ENCODE data around the gene METTL22. TPM values are rescaled to one million over a fixed set of nuclear protein-coding genes. Genes with fewer than 3 reads are reported as not detected.

Gene METTL22
- total RNA-seq, 4 donors from 2014 or later = 20.2 to 70.3 (median 45.4) TPM

DNA sequence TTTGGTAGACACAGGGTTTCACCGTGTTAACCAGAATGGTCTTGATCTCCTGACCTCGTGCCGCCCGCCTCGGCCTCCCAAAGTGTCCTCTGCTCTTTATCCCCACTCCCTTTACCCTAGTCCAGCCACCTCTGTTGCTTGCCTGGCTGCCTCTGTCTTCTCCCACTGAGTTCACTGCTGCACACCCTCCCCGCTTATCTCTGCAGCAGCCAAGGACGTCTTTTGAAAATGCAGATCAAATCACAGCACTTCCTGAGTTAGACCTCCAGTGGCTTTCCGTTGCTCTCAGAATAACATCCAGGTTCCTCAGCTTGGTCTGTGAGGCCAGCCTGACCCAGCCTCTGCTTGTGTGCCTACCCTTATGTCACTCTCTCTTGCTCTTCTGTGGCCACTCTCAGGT is 5.4 kb downstream of the METTL22 start:
- H3K4me3 ChIP-seq = no peak overlapping the region
- no peaks in the 10 kb centered on the region for H3K36me3 ChIP-seq
- TF ChIP-seq, protein P1, sequence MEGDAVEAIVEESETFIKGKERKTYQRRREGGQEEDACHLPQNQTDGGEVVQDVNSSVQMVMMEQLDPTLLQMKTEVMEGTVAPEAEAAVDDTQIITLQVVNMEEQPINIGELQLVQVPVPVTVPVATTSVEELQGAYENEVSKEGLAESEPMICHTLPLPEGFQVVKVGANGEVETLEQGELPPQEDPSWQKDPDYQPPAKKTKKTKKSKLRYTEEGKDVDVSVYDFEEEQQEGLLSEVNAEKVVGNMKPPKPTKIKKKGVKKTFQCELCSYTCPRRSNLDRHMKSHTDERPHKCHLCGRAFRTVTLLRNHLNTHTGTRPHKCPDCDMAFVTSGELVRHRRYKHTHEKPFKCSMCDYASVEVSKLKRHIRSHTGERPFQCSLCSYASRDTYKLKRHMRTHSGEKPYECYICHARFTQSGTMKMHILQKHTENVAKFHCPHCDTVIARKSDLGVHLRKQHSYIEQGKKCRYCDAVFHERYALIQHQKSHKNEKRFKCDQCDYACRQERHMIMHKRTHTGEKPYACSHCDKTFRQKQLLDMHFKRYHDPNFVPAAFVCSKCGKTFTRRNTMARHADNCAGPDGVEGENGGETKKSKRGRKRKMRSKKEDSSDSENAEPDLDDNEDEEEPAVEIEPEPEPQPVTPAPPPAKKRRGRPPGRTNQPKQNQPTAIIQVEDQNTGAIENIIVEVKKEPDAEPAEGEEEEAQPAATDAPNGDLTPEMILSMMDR (IDR thresholded peaks at IDR 0.05) = no peak
- no peak for TF ChIP-seq POLR2A (IDR thresholded peaks at IDR 0.05)

DNA sequence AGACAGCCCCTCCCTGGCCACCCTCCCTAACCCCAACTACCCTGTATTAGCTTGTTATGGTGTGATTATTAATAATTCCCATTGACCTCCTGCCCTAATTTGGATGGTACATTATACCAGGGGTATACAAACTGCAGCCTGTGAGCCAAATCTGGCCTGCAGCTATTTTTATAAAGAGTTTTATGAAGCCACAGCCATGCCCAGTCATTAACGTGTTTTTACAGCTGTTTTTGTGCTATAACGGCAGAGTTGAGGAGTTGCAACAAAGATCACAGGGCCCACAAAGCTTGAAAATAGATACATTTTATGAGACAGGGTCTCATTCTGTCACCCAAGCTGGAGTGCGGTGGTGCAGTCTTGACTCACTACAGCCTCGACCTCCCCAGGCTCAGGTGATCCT is 6.0 kb downstream of the METTL22 start:
- Histone ChIP-seq H3K27ac (no peak overlapping the region), H3K4me3 (no peak overlapping the region), H3K4me1 (no peaks in the 10 kb centered on the region), H3K9me3 (no peaks in the 10 kb centered on the region), H3K36me3 (no peaks in the 10 kb centered on the region), H3K27me3 (no peaks in the 10 kb centered on the region)
- DNase-seq = no peak
- intact Hi-C loops (cut with DNase I; ENCODE audit: low total_unique reads) = no loop called here
- TF ChIP-seq POLR2A (IDR thresholded peaks at IDR 0.05) = no peak
- TF ChIP-seq, protein P1 (IDR thresholded peaks at IDR 0.05) = no peak

More for the DNA sequence above, 5.4 kb downstream of the METTL22 start:
- DNase-seq = no peak
- H3K9me3 ChIP-seq = no peaks in the 10 kb centered on the region
- intact Hi-C loops (cut with DNase I; ENCODE audit: low total_unique reads) = no loop called here
- H3K27me3 ChIP-seq = no peaks in the 10 kb centered on the region
- no peaks in the 10 kb centered on the region for H3K4me1 ChIP-seq
- H3K27ac ChIP-seq = no peak overlapping the region

DNA sequence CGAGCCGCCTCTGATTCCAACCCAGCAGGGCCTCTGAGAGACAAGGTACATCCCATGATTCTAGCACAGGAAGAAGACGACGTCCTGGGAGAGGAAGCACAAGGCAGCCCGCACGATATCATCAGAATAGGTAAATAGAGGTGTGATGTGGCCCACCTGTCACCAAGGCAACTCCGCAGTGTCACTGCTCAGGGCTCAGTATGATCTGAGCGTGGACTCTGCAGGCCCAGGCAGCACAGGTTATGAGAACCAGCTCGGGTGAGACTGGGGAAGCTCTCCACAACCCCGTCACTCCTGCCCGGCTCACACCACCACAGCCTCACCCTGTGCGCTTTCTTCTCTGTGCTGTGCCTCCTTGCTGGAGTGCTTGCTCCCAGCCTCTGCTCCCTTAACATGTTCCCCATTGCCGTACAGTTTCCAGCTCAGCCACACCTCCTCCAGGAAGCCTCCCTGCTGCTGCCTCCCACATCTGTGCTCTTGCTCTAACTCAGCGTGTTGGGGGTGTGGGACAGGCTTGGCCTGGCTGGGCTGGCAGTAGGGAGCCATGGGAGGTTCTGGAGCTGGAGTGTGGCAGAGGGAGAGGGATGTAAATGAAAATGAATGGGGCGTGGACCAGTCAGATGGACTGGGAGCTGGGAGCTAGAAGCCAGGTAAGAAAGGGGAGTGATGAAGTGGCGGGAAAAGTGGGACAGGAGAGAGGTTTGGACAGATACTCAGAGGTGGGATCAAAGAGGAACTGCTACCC is 7.7 kb downstream of the METTL22 start:
- Histone ChIP-seq H3K4me1 (no peaks in the 10 kb centered on the region), H3K27ac (no peak overlapping the region), H3K9me3 (no peaks in the 10 kb centered on the region), H3K36me3 (no peaks in the 10 kb centered on the region), H3K4me3 (no peak overlapping the region), H3K27me3 (no peaks in the 10 kb centered on the region)
- intact Hi-C loops (cut with DNase I; ENCODE audit: low total_unique reads) = no loop called here
- TF ChIP-seq POLR2A (IDR thresholded peaks at IDR 0.05) = no peak
- TF ChIP-seq, protein P1 (IDR thresholded peaks at IDR 0.05) = no peak
- DNase-seq = no peak

DNA sequence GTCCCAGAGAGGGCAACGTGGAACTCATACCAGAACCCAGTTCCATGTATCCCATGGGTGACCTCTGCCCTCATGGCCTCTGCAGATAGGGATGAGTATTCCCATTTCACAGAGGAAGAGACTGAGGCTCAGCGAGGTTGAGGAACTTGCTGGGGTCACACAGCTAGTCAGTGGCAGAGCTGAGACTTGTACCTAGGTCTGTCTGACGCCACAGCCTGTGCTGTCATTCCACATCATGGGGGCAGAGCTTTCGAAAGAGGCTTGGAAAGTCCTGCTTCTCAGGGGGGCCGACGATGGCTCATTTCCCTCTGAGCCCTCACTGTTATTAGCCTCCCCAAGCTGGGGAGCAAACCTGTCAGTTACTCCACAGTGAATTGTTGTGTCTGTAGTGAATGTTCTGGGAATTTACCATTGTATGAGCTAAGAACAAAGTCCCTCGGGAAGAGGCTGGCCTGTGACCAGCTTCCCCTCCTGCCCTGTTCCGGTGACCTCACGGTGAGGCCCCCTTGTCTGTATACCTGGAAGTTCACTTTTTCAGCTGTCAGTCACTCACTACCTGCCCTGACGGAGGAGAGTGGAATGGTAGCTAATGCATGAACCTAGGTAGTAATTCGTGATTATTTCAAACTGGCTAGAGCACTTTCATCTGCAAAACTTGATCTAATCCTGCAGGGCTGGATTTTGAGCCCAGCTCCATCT is 8.9 kb downstream of the METTL22 start:
- Histone ChIP-seq H3K4me1 (no peaks in the 10 kb centered on the region), H3K27me3 (no peaks in the 10 kb centered on the region), H3K4me3 (no peak overlapping the region), H3K36me3 (no peaks in the 10 kb centered on the region), H3K27ac (no peak overlapping the region), H3K9me3 (no peaks in the 10 kb centered on the region)
- DNase-seq = no peak
- intact Hi-C loops (cut with DNase I; ENCODE audit: low total_unique reads) = no loop called here
- no peak for TF ChIP-seq POLR2A (IDR thresholded peaks at IDR 0.05)
- TF ChIP-seq, protein P1 (IDR thresholded peaks at IDR 0.05) = no peak

DNA sequence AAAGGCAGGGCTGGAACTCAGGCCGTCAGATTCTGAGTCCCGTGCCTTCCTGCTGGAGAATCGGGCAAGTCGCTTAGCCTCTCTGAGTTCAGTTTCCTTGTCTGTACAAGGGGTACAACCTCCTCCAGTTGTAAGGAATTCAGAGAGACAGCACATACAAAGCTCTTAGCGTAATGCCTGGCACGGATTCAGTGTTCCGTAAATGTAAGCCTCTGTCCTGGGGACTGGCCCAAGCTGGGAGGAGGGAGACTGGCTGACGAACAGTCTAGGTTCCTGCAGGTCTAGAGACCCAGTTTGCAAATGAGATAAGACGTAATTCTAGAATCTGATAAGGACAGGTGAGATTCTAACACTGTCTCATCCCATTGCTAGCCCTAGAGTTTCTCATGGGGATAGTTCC is 9.9 kb downstream of the METTL22 start:
- no peaks in the 10 kb centered on the region for H3K36me3 ChIP-seq
- H3K4me1 ChIP-seq = no peaks in the 10 kb centered on the region
- TF ChIP-seq, protein P1 (IDR thresholded peaks at IDR 0.05) = no peak
- TF ChIP-seq POLR2A (IDR thresholded peaks at IDR 0.05) = no peak
- no peaks in the 10 kb centered on the region for H3K27me3 ChIP-seq
- H3K4me3 ChIP-seq = no peak overlapping the region
- intact Hi-C loops (cut with DNase I; ENCODE audit: low total_unique reads) = no loop called here
- no peak overlapping the region for H3K27ac ChIP-seq
- no peaks in the 10 kb centered on the region for H3K9me3 ChIP-seq
- DNase-seq = no peak
